Fibroblast of the aortic adventitia (primary cell): ENCODE measurements around the gene ETS2. TPM values are rescaled to one million over a fixed set of nuclear protein-coding genes. Genes with fewer than 3 reads are reported as not detected.

Experiments
- DNase-seq: peaks from one replicate; pipeline ENCODE4 v3.0.0-alpha.2; 2010; ENCODE audit warnings: low read depth
- H3K4me3 ChIP-seq: 2 replicates; pipeline ENCODE4 v1.5.1; 2011; ENCODE audit warnings: low read depth, mild to moderate bottlenecking, control low read depth, low read length, moderate library complexity
- CTCF ChIP-seq: IDR thresholded peaks from 2 replicates; pipeline ENCODE4 v1.5.1; 2011; ENCODE audit warnings: mild to moderate bottlenecking, low read length, control low read depth, inconsistent platforms; ENCODE audit not compliant: insufficient read depth
- total RNA-seq: library from RNA; depleted of rRNA; stranded (reverse); fragments of >200 nt; gene quantifications from 2 replicates; pipeline ENCODE4 v1.2.3, GENCODE V29; 2012; ENCODE audit warnings: low replicate concordance

ETS2 gene
- total RNA-seq, 1 donor: 62.6 TPM

DNA sequence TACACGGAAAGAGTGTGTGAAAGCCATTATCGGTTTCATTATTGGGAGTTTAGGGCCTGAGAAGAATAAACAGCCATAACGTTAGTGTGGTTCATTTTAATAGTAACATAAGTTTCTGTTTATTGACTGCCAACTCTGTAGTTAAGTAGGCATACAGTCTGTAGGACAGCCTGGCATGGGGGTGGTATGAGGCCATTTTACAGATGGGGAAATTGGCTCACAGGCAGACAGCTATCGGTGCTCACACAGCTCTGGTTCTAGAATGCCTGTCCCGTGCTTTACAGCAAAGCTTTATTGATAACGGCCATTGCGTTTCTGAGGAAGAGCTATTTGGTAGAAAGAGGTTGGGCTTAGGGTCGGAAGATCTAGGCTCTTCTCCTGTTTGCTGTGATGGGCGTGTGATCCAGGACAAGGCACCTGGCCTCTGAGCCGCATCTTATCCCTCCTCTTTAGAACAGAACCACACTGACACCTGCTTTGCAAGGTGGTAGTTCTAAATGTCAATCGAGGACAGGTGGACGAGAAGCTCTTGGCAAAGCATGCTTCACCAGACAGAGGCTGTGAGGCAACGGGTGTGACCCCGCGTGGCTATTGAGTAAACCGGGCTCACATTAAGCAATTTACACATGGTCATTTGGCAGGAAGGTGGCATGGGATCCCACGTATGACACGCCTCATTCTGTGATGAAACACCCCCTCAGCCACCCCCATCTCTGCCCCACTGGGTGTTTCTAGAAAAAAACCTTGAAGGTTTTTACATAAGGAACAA, 14.9 kb downstream of the ETS2 start:
- no peak overlapping the region for H3K4me3 ChIP-seq
- DNase-seq: no peak
- TF ChIP-seq CTCF: no peak

GRCh38 chr21:38821248-38821647, 15.5 kb downstream of the ETS2 start:
- H3K4me3 ChIP-seq: no peak overlapping the region
- no peak for TF ChIP-seq CTCF
- DNase-seq: no peak

- TF ChIP-seq CTCF: no peak
- DNase-seq: no peak
- no peak overlapping the region for H3K4me3 ChIP-seq
Observed at GRCh38 chr21:38821959-38822682, 16.4 kb downstream of the ETS2 start.

DNA sequence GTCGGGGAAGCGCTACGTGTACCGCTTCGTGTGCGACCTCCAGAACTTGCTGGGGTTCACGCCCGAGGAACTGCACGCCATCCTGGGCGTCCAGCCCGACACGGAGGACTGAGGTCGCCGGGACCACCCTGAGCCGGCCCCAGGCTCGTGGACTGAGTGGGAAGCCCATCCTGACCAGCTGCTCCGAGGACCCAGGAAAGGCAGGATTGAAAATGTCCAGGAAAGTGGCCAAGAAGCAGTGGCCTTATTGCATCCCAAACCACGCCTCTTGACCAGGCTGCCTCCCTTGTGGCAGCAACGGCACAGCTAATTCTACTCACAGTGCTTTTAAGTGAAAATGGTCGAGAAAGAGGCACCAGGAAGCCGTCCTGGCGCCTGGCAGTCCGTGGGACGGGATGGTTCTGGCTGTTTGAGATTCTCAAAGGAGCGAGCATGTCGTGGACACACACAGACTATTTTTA, 17.1 kb downstream of the ETS2 start:
- no peak for DNase-seq
- no peak for TF ChIP-seq CTCF
- H3K4me3 ChIP-seq: no peak overlapping the region

GRCh38 chr21:38823737-38824123, 18.0 kb downstream of the ETS2 start:
- no peak for DNase-seq
- no peak overlapping the region for H3K4me3 ChIP-seq
- TF ChIP-seq CTCF: no peak

- TF ChIP-seq CTCF: no peak
- DNase-seq: no peak
- H3K4me3 ChIP-seq: no peak overlapping the region
Observed at GRCh38 chr21:38824124-38824822, 18.5 kb downstream of the ETS2 start.
